HFFc6 (cell line): ENCODE measurements around the gene BCAM. TPM values are rescaled to one million over a fixed set of nuclear protein-coding genes. Genes with fewer than 3 reads are reported as not detected.

ENCODE experiments used
- DNase-seq: peaks from one replicate; pipeline ENCODE4 v3.0.0-alpha.2; 2018
- H3K27ac Mint-ChIP-seq: 2 replicates; pipeline ENCODE4 v1.8.0; 2020; ENCODE audit warnings: mild to moderate bottlenecking, mixed read lengths
- H3K27me3 Mint-ChIP-seq: 2 replicates; pipeline ENCODE4 v1.8.0; 2021; ENCODE audit warnings: mild to moderate bottlenecking, moderate library complexity, mixed read lengths; ENCODE audit not compliant: insufficient read depth
- H3K36me3 Mint-ChIP-seq: 2 replicates; pipeline ENCODE4 v1.8.0; 2021; ENCODE audit warnings: low read depth, mixed read lengths
- H3K4me1 Mint-ChIP-seq: 2 replicates; pipeline ENCODE4 v1.8.0; 2020; ENCODE audit warnings: low read depth, mixed read lengths
- H3K4me3 Mint-ChIP-seq: 2 replicates; pipeline ENCODE4 v1.8.0; 2020; ENCODE audit warnings: mild to moderate bottlenecking, moderate library complexity, mixed read lengths
- H3K9me3 Mint-ChIP-seq: 2 replicates; pipeline ENCODE4 v1.8.0; 2020; ENCODE audit warnings: mild to moderate bottlenecking, mixed read lengths
- CTCF ChIP-seq: fragments of 200-600 bp; sonication (generic); IDR thresholded peaks from 2 replicates; pipeline ENCODE4 v1.5.0; 2021; ENCODE audit warnings: antibody characterized with exemption, mild to moderate bottlenecking
- total RNA-seq, 6 experiments: library from RNA; stranded (reverse); fragmentation: NEBNext Ultra II Directional; extraction: Animal tissue kit (Norgen Biotek cat#: 25700); gene quantifications; 2 replicates in 1 of 6; 3 replicates in 5 of 6; pipeline ENCODE4 v1.2.3, GENCODE V29; 2021

Gene BCAM
- total RNA-seq, 6 experiments from 2014 or later, result 5.5 to 6.2 (median 6.0) TPM

- Mint-ChIP-seq H3K4me3 (no peak overlapping the region), H3K36me3 (no peaks in the 10 kb centered on the region; the same call in 1 of the 2 replicates), H3K27me3 (peaks cover 16% of the 10 kb centered on the region), H3K9me3 (no peaks in the 10 kb centered on the region), H3K27ac (no peak overlapping the region), H3K4me1 (no peaks in the 10 kb centered on the region)
- no peak for TF ChIP-seq CTCF
- DNase-seq, result no peak
Observed at GRCh38 chr19:44816301-44816700, 7.4 kb downstream of the BCAM start.

DNA sequence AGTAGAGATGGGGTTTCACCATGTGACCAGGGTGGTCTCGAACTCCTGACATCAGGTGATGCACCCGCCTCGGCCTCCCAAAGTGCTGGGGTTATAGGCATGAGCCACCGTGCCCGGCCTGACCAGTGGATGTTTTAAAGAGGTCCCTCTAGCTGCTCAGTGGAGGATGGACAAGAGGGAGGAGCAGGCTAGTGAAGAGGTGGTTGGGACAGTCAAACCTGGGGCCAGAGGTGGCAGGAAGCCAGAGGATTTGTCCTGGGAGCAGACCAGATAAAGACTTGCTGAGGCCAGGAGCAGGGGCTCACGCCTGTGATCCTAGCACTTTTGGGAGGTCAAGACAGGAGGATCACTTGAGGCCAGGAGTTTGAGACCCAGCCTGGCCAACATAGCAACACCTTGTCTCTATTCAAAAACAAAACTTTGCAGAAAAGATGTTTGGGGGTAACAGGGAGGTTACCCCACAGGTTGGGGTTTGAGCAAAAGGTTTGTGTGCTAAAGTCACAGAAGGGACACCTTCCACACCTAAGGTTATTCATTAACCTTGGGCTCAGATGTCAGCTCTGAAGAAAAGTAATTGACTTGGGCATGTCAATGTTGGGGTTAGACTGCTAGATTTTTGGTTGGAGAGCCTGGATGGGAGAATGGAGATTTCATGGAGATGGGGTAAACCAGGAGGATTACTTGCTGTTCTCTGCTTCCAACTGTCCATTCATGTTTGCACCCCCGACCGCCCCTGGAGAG is 9.0 kb downstream of the BCAM start:
- H3K27ac Mint-ChIP-seq, result no peak overlapping the region
- peaks cover 19% of the 10 kb centered on the region for H3K27me3 Mint-ChIP-seq
- no peaks in the 10 kb centered on the region for H3K9me3 Mint-ChIP-seq
- no peak overlapping the region for H3K4me3 Mint-ChIP-seq
- no peaks in the 10 kb centered on the region; the same call in 1 of the 2 replicates for H3K36me3 Mint-ChIP-seq
- TF ChIP-seq CTCF, result no peak
- no peaks in the 10 kb centered on the region for H3K4me1 Mint-ChIP-seq
- DNase-seq, result no peak

DNA sequence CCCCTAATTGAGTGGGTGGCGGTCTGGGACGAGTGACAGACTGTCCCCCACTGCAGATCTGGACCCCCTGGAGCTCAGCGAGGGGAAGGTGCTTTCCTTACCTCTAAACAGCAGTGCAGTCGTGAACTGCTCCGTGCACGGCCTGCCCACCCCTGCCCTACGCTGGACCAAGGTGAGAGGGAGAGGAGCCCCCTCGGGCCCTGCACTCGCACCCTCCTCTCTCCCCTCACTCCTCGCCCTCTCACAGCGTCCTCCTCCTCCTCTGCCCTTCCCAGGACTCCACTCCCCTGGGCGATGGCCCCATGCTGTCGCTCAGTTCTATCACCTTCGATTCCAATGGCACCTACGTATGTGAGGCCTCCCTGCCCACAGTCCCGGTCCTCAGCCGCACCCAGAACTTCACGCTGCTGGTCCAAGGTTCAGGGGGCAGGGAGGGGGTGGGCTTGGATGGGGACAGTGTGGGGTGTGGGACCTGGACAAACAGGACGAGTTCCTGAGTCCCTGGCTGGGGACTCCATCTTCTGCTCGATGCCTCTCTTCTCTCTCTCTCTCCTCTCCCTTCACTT is 9.6 kb downstream of the BCAM start:
- DNase-seq, result no peak
- TF ChIP-seq CTCF, result no peak
- Mint-ChIP-seq H3K4me1 (no peaks in the 10 kb centered on the region), H3K4me3 (no peak overlapping the region), H3K27ac (no peak overlapping the region), H3K36me3 (no peaks in the 10 kb centered on the region; the same call in 1 of the 2 replicates), H3K27me3 (peaks cover 19% of the 10 kb centered on the region), H3K9me3 (no peaks in the 10 kb centered on the region)

DNA sequence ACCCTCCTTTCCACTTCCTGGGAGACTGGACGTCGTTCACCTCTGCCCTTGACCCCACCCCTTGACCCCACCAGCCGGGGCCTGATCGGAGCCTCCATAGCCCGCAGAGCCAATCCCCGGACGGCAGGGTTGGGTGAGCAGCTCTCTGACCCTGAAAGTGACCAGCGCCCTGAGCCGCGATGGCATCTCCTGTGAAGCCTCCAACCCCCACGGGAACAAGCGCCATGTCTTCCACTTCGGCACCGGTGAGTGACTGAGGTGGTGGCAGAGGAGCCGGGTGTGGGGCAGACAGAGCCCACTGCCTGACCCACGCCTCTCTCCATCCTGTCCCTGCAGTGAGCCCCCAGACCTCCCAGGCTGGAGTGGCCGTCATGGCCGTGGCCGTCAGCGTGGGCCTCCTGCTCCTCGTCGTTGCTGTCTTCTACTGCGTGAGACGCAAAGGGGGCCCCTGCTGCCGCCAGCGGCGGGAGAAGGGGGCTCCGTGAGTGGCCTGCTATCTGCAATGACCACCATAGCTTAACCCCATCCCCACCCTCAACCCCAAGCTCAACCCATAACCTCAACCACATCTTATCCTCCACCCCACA is 10.4 kb downstream of the BCAM start:
- no peak for TF ChIP-seq CTCF
- Mint-ChIP-seq H3K4me1 (no peaks in the 10 kb centered on the region), H3K27ac (no peak overlapping the region), H3K36me3 (no peaks in the 10 kb centered on the region), H3K9me3 (no peaks in the 10 kb centered on the region), H3K4me3 (no peak overlapping the region), H3K27me3 (peaks cover 21% of the 10 kb centered on the region)
- no peak for DNase-seq

DNA sequence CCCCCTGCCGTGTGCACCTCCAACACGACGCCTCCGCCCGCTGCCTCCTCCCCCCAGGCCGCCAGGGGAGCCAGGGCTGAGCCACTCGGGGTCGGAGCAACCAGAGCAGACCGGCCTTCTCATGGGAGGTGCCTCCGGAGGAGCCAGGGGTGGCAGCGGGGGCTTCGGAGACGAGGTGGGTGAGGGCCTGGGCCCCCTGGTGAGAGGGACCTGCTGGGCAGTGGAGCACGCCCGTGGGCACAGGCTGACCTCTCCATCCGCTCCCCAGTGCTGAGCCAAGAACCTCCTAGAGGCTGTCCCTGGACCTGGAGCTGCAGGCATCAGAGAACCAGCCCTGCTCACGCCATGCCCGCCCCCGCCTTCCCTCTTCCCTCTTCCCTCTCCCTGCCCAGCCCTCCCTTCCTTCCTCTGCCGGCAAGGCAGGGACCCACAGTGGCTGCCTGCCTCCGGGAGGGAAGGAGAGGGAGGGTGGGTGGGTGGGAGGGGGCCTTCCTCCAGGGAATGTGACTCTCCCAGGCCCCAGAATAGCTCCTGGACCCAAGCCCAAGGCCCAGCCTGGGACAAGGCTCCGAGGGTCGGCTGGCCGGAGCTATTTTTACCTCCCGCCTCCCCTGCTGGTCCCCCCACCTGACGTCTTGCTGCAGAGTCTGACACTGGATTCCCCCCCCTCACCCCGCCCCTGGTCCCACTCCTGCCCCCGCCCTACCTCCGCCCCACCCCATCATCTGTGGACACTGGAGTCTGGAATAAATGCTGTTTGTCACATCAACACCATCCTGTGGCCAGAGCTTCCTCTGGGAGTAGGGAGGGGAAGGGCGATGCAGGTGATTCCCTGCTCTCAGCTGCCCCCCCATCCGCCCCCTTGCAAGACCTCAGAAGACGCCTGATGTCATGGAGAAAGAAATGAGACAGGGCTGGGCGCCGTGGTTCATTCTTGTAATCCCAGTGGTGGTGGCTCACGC is 12.0 kb downstream of the BCAM start:
- no peak for TF ChIP-seq CTCF
- Mint-ChIP-seq H3K9me3 (no peaks in the 10 kb centered on the region), H3K27me3 (peaks cover 24% of the 10 kb centered on the region), H3K4me3 (no peak overlapping the region), H3K36me3 (no peaks in the 10 kb centered on the region), H3K27ac (no peak overlapping the region), H3K4me1 (no peaks in the 10 kb centered on the region)
- no peak for DNase-seq
